ENCODE results near the gene DLL3.

The DLL3 gene

GRCh38 chr19:39483141-39483540, 15.6 kb upstream of the DLL3 start:
- H3K4me3 ChIP-seq (ENCODE audit: low read length), result no peak overlapping the region
- DNase-seq (ENCODE audit: low read depth), result no peak
- no peak for TF ChIP-seq CTCF (conservative IDR thresholded peaks at IDR 0.05; ENCODE audit: low read length)

GRCh38 chr19:39489756-39490155, 9.0 kb upstream of the DLL3 start:
- DNase-seq (ENCODE audit: low read depth), result no peak
- no peak for TF ChIP-seq CTCF (conservative IDR thresholded peaks at IDR 0.05; ENCODE audit: low read length)
- no peak overlapping the region for H3K4me3 ChIP-seq (ENCODE audit: low read length)

GRCh38 chr19:39492225-39492624, 6.5 kb upstream of the DLL3 start:
- no peak for TF ChIP-seq CTCF (conservative IDR thresholded peaks at IDR 0.05; ENCODE audit: low read length)
- DNase-seq (ENCODE audit: low read depth), result no peak
- no peak overlapping the region for H3K4me3 ChIP-seq (ENCODE audit: low read length)

GRCh38 chr19:39492788-39493187, 6.0 kb upstream of the DLL3 start:
- no peak for TF ChIP-seq CTCF (conservative IDR thresholded peaks at IDR 0.05; ENCODE audit: low read length)
- no peak for DNase-seq (ENCODE audit: low read depth)

GRCh38 chr19:39494661-39495060, 4.1 kb upstream of the DLL3 start:
- no peak for DNase-seq (ENCODE audit: low read depth)
- TF ChIP-seq CTCF (conservative IDR thresholded peaks at IDR 0.05; ENCODE audit: low read length), result no peak
- H3K4me3 ChIP-seq (ENCODE audit: low read length), result no peak overlapping the region

More at GRCh38 chr19:39492788-39493187, 6.0 kb upstream of the DLL3 start:
- no peak overlapping the region for H3K4me3 ChIP-seq (ENCODE audit: low read length)

GRCh38 chr19:39496063-39496462, 2.7 kb upstream of the DLL3 start:
- no peak overlapping the region for H3K4me3 ChIP-seq (ENCODE audit: low read length)
- TF ChIP-seq CTCF (conservative IDR thresholded peaks at IDR 0.05; ENCODE audit: low read length), result no peak
- no peak for DNase-seq (ENCODE audit: low read depth)

GRCh38 chr19:39497701-39497995, 1.1 kb upstream of the DLL3 start:
- no peak for DNase-seq (ENCODE audit: low read depth)
- no peak overlapping the region for H3K4me3 ChIP-seq (ENCODE audit: low read length)
- no peak for TF ChIP-seq CTCF (conservative IDR thresholded peaks at IDR 0.05; ENCODE audit: low read length)

All from AG10803 (cell line).